ENCODE results near the gene BEST1. TPM values are rescaled to one million over a fixed set of nuclear protein-coding genes. Genes with fewer than 3 reads are reported as not detected.
A peak's percentile ranks its signal among the peaks of the same experiment; 100 is the strongest.

The BEST1 gene
- not detected for total RNA-seq

DNA sequence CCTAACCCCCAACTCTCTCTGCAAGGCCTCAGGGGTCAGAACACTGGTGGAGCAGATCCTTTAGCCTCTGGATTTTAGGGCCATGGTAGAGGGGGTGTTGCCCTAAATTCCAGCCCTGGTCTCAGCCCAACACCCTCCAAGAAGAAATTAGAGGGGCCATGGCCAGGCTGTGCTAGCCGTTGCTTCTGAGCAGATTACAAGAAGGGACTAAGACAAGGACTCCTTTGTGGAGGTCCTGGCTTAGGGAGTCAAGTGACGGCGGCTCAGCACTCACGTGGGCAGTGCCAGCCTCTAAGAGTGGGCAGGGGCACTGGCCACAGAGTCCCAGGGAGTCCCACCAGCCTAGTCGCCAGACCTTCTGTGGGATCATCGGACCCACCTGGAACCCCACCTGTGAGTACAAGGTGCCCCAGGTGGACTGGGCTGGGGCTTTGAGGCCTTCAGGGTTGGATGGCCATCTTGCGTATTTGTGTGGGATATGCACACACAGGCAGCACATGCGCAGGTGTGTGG lies at the start of gene BEST1:
Gene BEST1 (plus strand): TSS at position 317 of the 513 bp plus-strand sequence. CDS start 1,456 bp downstream, outside the sequence.
- Mint-ChIP-seq H3K27me3 (ENCODE audit: low read depth) (peaks cover 16% of the 10 kb centered on the region), H3K4me3 (no peak within 1 kb of the TSS), H3K36me3 (ENCODE audit: insufficient read depth) (no peaks in the 10 kb centered on the region), H3K9me3 (no peaks in the 10 kb centered on the region), H3K4me1 (ENCODE audit: low read depth) (peaks cover 3% of the 10 kb centered on the region)
- no peak for ATAC-seq
- DNase-seq: no peak

DNA sequence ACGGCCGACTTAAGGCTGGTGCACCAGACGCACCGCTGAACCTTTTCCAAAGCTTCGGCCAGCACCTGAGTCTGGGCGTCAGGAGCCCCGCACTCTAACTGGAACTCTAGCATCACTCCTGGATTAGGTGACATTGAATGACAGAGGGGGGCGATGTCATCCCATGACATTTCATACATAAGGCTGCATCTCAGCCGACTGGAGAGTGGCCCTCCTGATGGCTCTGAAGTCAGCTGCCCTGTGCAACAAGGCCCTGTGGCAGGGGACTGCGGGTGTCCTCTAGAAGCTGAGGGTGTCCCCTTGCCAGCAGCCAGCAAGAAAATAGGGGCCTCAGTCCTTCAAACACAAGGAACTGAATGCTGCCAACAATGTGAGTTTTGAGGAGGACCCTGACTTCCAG lies 48.8 kb upstream of the BEST1 start:
- no peak for DNase-seq
- Mint-ChIP-seq H3K9me3 (no peaks in the 10 kb centered on the region), H3K4me3 (no peak overlapping the region), H3K36me3 (ENCODE audit: insufficient read depth) (no peaks in the 10 kb centered on the region), H3K27me3 (ENCODE audit: low read depth) (no peaks in the 10 kb centered on the region), H3K4me1 (ENCODE audit: low read depth) (peaks cover 5% of the 10 kb centered on the region)
- ATAC-seq: no peak

GRCh38 chr11:61902313-61902712 lies 47.8 kb upstream of the BEST1 start:
- no peaks in the 10 kb centered on the region for H3K27me3 Mint-ChIP-seq (ENCODE audit: low read depth)
- ATAC-seq (no peak), DNase-seq (no peak)
- no peaks in the 10 kb centered on the region for H3K36me3 Mint-ChIP-seq (ENCODE audit: insufficient read depth)
- no peaks in the 10 kb centered on the region for H3K9me3 Mint-ChIP-seq
- peaks cover 5% of the 10 kb centered on the region for H3K4me1 Mint-ChIP-seq (ENCODE audit: low read depth)
- H3K4me3 Mint-ChIP-seq: no peak overlapping the region

DNA sequence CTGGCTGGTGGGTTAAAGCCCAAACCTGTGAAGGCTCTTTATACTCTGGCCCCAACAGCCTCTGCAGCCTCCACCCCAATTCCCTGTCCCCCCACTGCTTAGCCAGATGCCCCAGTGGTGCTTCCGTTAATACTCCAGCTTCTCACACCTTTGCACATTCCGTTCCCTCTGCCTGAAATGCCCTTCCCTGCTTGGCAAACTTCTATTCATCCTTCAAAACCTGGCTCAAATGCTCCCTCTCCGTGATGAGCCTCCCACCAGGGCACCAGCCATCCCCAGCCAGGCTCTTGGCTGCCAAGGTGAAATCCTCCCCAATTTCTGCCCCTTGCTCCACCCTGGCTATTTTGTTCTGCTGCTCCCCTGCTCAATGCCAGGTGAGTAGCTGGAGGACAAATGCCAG lies 46.3 kb upstream of the BEST1 start:
- ATAC-seq (no peak), DNase-seq (no peak)
- Mint-ChIP-seq H3K4me3 (no peak overlapping the region), H3K4me1 (ENCODE audit: low read depth) (peaks cover 5% of the 10 kb centered on the region), H3K27me3 (ENCODE audit: low read depth) (no peaks in the 10 kb centered on the region), H3K9me3 (no peaks in the 10 kb centered on the region), H3K36me3 (ENCODE audit: insufficient read depth) (no peaks in the 10 kb centered on the region)

DNA sequence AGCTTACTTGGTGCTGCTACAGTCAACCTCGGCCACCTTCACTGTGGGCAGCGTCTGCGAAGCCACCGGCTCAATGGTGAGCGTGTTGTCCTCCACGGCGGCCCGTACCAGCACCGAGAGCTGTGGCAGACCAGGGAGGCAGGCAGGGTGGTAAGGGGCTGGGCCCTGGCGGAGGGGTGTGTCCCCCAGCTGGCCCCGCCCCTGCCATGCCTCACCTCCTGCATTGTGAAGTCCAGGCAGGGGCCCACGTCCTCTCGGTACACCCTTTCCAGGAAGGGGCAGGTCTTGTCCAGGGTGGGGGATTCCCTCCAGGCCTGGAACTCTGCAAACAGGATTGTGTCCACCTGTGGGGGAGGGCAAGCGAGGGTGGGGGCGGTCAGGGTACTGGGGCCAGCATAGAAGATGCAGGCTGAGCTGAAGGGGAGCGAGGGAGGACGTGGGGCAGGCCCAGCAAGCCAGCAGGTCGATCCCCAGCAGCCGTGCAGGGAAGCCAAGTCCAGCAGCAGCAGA lies 45.6 kb upstream of the BEST1 start:
- no peaks in the 10 kb centered on the region for H3K36me3 Mint-ChIP-seq (ENCODE audit: insufficient read depth)
- DNase-seq (no peak), ATAC-seq (peak; percentile 36 to 42)
- H3K27me3 Mint-ChIP-seq (ENCODE audit: low read depth): no peaks in the 10 kb centered on the region
- H3K4me3 Mint-ChIP-seq: no peak overlapping the region
- no peaks in the 10 kb centered on the region for H3K9me3 Mint-ChIP-seq
- H3K4me1 Mint-ChIP-seq (ENCODE audit: low read depth): no peaks in the 10 kb centered on the region

DNA sequence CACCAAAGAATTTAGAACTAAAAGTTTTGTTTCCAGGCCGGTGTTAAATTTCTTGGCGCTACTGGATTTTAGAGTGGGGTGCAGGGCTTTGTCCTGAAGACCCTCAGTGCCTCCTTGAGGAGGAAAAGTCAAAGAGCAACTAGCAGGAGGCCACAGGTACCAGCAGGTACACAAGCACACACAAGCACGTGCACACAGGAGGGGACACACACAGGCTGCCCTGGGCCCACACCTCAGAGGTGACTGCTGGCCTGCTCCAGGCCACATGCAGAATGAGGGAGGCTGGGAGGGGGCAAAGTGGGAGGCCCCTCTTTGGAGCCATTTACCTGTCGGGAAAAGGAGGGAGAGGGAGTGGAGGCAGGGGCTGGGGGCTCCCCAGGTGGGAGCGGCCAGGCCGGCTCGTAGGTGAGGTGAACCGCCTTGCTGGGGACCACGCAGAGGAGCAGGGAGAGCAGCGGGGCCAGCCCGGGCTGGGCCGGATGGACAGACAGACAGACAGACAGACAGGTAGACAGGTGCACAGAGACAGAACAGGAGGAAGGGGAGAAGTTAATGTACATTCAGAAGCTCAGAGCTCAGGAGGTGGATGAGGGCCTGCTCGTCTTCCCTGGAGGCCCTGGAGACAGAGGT lies 45.0 kb upstream of the BEST1 start:
- Mint-ChIP-seq H3K36me3 (ENCODE audit: insufficient read depth) (no peaks in the 10 kb centered on the region), H3K4me3 (no peak overlapping the region), H3K27me3 (ENCODE audit: low read depth) (no peaks in the 10 kb centered on the region), H3K4me1 (ENCODE audit: low read depth) (no peaks in the 10 kb centered on the region), H3K9me3 (no peaks in the 10 kb centered on the region)
- DNase-seq: no peak
- ATAC-seq: no peak

GRCh38 chr11:61905801-61906521 lies 44.2 kb upstream of the BEST1 start:
- H3K9me3 Mint-ChIP-seq: no peaks in the 10 kb centered on the region
- no peak overlapping the region for H3K4me3 Mint-ChIP-seq
- no peaks in the 10 kb centered on the region for H3K4me1 Mint-ChIP-seq (ENCODE audit: low read depth)
- ATAC-seq (no peak), DNase-seq (no peak)
- H3K36me3 Mint-ChIP-seq (ENCODE audit: insufficient read depth): no peaks in the 10 kb centered on the region
- no peaks in the 10 kb centered on the region for H3K27me3 Mint-ChIP-seq (ENCODE audit: low read depth)

- no peaks in the 10 kb centered on the region for H3K27me3 Mint-ChIP-seq (ENCODE audit: low read depth)
- no peaks in the 10 kb centered on the region for H3K36me3 Mint-ChIP-seq (ENCODE audit: insufficient read depth)
- ATAC-seq (no peak), DNase-seq (no peak)
- H3K4me3 Mint-ChIP-seq: no peak overlapping the region
- H3K4me1 Mint-ChIP-seq (ENCODE audit: low read depth): no peaks in the 10 kb centered on the region
- H3K9me3 Mint-ChIP-seq: no peaks in the 10 kb centered on the region
These were observed 43.6 kb upstream of the BEST1 start for GRCh38 chr11:61906522-61906909.

GRCh38 chr11:61907282-61907681 lies 42.9 kb upstream of the BEST1 start:
- Mint-ChIP-seq H3K36me3 (ENCODE audit: insufficient read depth) (no peaks in the 10 kb centered on the region), H3K27me3 (ENCODE audit: low read depth) (no peaks in the 10 kb centered on the region), H3K4me3 (no peak overlapping the region), H3K9me3 (no peaks in the 10 kb centered on the region), H3K4me1 (ENCODE audit: low read depth) (no peaks in the 10 kb centered on the region)
- ATAC-seq: no peak
- DNase-seq: no peak

GRCh38 chr11:61907871-61908729 lies 42.1 kb upstream of the BEST1 start:
- no peak for DNase-seq
- Mint-ChIP-seq H3K4me3 (no peak overlapping the region), H3K4me1 (ENCODE audit: low read depth) (no peaks in the 10 kb centered on the region), H3K9me3 (no peaks in the 10 kb centered on the region), H3K27me3 (ENCODE audit: low read depth) (peaks cover 5% of the 10 kb centered on the region), H3K36me3 (ENCODE audit: insufficient read depth) (no peaks in the 10 kb centered on the region)
- ATAC-seq: no peak

- no peaks in the 10 kb centered on the region for H3K9me3 Mint-ChIP-seq
- H3K27me3 Mint-ChIP-seq (ENCODE audit: low read depth): peaks cover 9% of the 10 kb centered on the region
- no peaks in the 10 kb centered on the region for H3K36me3 Mint-ChIP-seq (ENCODE audit: insufficient read depth)
- H3K4me3 Mint-ChIP-seq: no peak overlapping the region
- DNase-seq: no peak
- ATAC-seq: no peak
- no peaks in the 10 kb centered on the region for H3K4me1 Mint-ChIP-seq (ENCODE audit: low read depth)
These were observed 41.3 kb upstream of the BEST1 start for GRCh38 chr11:61908730-61909316.

- H3K4me1 Mint-ChIP-seq (ENCODE audit: low read depth): no peaks in the 10 kb centered on the region
- no peaks in the 10 kb centered on the region for H3K36me3 Mint-ChIP-seq (ENCODE audit: insufficient read depth)
- H3K9me3 Mint-ChIP-seq: no peaks in the 10 kb centered on the region
- DNase-seq (no peak), ATAC-seq (no peak)
- H3K4me3 Mint-ChIP-seq: no peak overlapping the region
- H3K27me3 Mint-ChIP-seq (ENCODE audit: low read depth): peaks cover 24% of the 10 kb centered on the region
These were observed 39.7 kb upstream of the BEST1 start for GRCh38 chr11:61910187-61911127.

DNA sequence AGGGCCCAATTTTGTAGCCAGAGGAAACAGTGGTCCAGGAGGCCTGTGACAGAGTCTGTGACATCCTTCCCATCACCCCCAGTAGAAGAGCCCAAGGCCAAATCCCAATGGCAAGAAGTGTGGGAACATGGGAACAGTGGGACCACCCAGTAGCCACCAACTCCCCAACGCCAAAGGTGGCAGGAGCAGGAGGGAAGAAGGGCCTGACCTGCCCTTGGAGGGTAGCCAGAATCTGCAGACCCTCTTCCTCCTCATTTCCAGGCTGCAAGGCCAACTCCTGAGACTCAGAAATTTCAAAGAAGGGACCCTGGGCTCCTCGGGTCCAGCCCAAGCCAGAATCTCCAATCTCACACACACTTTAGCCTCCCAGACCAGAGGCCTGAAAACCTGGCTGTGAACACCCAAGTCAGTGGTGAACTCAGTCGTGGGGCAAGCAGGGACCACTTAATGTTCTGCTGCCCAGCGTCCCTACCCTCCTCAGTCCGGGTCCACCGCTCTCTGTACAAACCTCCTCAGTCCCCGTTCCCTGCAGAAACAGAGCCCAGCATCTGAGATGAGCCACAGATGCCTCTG lies 38.9 kb upstream of the BEST1 start:
- Mint-ChIP-seq H3K36me3 (ENCODE audit: insufficient read depth) (no peaks in the 10 kb centered on the region), H3K4me1 (ENCODE audit: low read depth) (no peaks in the 10 kb centered on the region), H3K4me3 (no peak overlapping the region), H3K9me3 (no peaks in the 10 kb centered on the region), H3K27me3 (ENCODE audit: low read depth) (peaks cover 29% of the 10 kb centered on the region)
- DNase-seq (no peak), ATAC-seq (no peak)

All from activated T-cell treated with anti-CD3 and anti-CD28 coated beads, Interleukin-2, amount 50 U/mL, for 4 hours (primary cell).